HepG2 (cell line): ENCODE data around the gene FGFR4. TPM values are rescaled to one million over a fixed set of nuclear protein-coding genes. Genes with fewer than 3 reads are reported as not detected.

Experiments
- CCDC6 ChIP-seq: sonication (generic); formaldehyde crosslinking; IDR thresholded peaks from 2 replicates; pipeline ENCODE4 v1.8.1; 2022; ENCODE audit warnings: mild to moderate bottlenecking, missing genetic modification reagents, moderate library complexity
- FIP1L1 ChIP-seq: fragments of 200-400 bp; formaldehyde crosslinking; IDR thresholded peaks from 2 replicates; pipeline ENCODE4 v1.6.1; 2018; ENCODE audit warnings: low read depth, mild to moderate bottlenecking, low read length, moderate library complexity, borderline replicate concordance; ENCODE audit not compliant: insufficient read depth
- GTF3A ChIP-seq: sonication (generic); formaldehyde crosslinking; conservative IDR thresholded peaks from 2 replicates; pipeline ENCODE4 v1.4.0; 2020; ENCODE audit warnings: mild to moderate bottlenecking, missing genetic modification reagents
- HINFP ChIP-seq: sonication (generic); formaldehyde crosslinking; IDR thresholded peaks from 2 replicates; pipeline ENCODE4 v1.4.0; 2020; ENCODE audit warnings: low read depth, mild to moderate bottlenecking, missing genetic modification reagents
- PAF1 ChIP-seq: IDR thresholded peaks from 2 replicates; pipeline ENCODE4 v1.6.1; 2016; ENCODE audit warnings: missing genetic modification reagents, missing compliant biosample characterization
- PHF5A ChIP-seq: IDR thresholded peaks from one replicate; pipeline ENCODE4 v1.6.1; 2018; ENCODE audit warnings: low read depth, missing genetic modification reagents; ENCODE audit not compliant: unreplicated experiment
- RFXAP ChIP-seq: sonication (generic); formaldehyde crosslinking; IDR thresholded peaks from 2 replicates; pipeline ENCODE4 v1.4.0; 2020; ENCODE audit warnings: missing genetic modification reagents, borderline replicate concordance
- SIX4 ChIP-seq: sonication (generic); formaldehyde crosslinking; IDR thresholded peaks from 2 replicates; pipeline ENCODE4 v1.4.0; 2020; ENCODE audit warnings: missing genetic modification reagents
- ZBTB3 ChIP-seq: sonication (generic); formaldehyde crosslinking; IDR thresholded peaks from 2 replicates; pipeline ENCODE4 v1.4.0; 2020; ENCODE audit warnings: low read depth, mild to moderate bottlenecking, moderate library complexity, missing genetic modification reagents, borderline replicate concordance
- ZFP36L2 ChIP-seq: sonication (generic); formaldehyde crosslinking; IDR thresholded peaks from 2 replicates; pipeline ENCODE4 v1.4.0; 2020; ENCODE audit warnings: missing genetic modification reagents
- ZNF660 ChIP-seq: sonication (generic); formaldehyde crosslinking; IDR thresholded peaks from 2 replicates; pipeline ENCODE4 v1.5.1; 2020; ENCODE audit warnings: mild to moderate bottlenecking, low read depth, missing genetic modification reagents, borderline replicate concordance
- polyA plus RNA-seq, 8 experiments: library from polyadenylated mRNA; depleted of rRNA in 3 of 8; stranded (reverse) in 7 of 8; unstranded in 1 of 8; fragments of >200 nt; fragmentation: Illumina TruSeq in 4 of 8; extraction: Trizol in 4 of 8; gene quantifications; 2 replicates each; pipeline versions ENCODE4 v1.2.1 to v1.2.3, GENCODE V29; 2011 to 2016; ENCODE audit warnings: low read depth in 4 of 8, missing spikeins in 1 of 8, mixed read lengths in 1 of 8; ENCODE audit not compliant: insufficient read depth in 1 of 8
- total RNA-seq, 5 experiments: library from RNA; depleted of rRNA; stranded (reverse); fragments of >200 nt; fragmentation: Illumina TruSeq; extraction: Trizol; gene quantifications; 2 replicates each; pipeline ENCODE4 v1.2.3, GENCODE V29; 2016; ENCODE audit warnings: low read depth in 1 of 5
- TF ChIP-seq, protein P1 (sequence below): sonication (generic); formaldehyde crosslinking; IDR thresholded peaks from 2 replicates; pipeline ENCODE4 v1.4.0; 2020; ENCODE audit warnings: missing genetic modification reagents, borderline replicate concordance
- TF ChIP-seq, protein P2 (sequence below): sonication (generic); formaldehyde crosslinking; IDR thresholded peaks from 2 replicates; pipeline ENCODE4 v1.4.0; 2020; ENCODE audit warnings: mild to moderate bottlenecking, missing genetic modification reagents
- TF ChIP-seq, protein P3 (sequence below): sonication (generic); formaldehyde crosslinking; IDR thresholded peaks from 2 replicates; pipeline ENCODE4 v1.4.0; 2020; ENCODE audit warnings: low read depth, missing genetic modification reagents

FGFR4 gene
- total and polyA plus RNA-seq, 2 of the 13 experiments (the other 11 are each of a cell fraction or from before 2014, with no cell fraction given), result 129 to 219 TPM

DNA sequence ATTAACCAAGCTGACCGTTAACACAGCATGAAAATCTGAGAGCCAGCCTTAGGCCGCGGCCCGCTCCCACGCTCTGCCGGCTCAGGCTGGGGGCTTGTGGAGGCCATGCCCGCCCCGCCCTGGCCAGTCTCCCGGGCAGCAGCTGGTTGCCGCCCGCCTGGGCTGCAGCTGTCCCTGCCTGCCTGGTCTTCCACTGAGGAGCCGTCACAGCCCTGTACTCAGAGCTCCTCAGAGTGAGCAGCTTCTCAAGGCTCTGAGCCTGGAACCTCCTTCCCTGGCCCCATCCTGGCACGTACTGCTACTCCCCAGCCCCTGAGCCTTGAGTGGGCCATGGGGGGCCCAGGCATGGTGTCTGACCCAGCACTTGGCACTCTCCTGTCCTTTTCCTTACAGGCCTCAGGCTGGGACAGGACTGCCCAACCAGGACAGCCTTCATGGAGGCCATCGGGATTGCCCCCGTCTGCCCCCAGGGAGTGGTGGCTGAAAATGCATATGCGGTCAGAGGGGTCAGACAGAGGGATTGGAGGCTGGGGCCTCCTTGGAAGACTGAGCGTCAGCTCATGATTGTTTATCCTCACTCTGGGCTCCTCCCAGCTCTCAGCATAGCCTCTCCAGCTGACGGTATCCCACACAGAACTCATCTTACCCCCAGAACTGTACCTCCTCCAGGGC is 11.9 kb downstream of the FGFR4 start (continued):
- TF ChIP-seq, protein P1, sequence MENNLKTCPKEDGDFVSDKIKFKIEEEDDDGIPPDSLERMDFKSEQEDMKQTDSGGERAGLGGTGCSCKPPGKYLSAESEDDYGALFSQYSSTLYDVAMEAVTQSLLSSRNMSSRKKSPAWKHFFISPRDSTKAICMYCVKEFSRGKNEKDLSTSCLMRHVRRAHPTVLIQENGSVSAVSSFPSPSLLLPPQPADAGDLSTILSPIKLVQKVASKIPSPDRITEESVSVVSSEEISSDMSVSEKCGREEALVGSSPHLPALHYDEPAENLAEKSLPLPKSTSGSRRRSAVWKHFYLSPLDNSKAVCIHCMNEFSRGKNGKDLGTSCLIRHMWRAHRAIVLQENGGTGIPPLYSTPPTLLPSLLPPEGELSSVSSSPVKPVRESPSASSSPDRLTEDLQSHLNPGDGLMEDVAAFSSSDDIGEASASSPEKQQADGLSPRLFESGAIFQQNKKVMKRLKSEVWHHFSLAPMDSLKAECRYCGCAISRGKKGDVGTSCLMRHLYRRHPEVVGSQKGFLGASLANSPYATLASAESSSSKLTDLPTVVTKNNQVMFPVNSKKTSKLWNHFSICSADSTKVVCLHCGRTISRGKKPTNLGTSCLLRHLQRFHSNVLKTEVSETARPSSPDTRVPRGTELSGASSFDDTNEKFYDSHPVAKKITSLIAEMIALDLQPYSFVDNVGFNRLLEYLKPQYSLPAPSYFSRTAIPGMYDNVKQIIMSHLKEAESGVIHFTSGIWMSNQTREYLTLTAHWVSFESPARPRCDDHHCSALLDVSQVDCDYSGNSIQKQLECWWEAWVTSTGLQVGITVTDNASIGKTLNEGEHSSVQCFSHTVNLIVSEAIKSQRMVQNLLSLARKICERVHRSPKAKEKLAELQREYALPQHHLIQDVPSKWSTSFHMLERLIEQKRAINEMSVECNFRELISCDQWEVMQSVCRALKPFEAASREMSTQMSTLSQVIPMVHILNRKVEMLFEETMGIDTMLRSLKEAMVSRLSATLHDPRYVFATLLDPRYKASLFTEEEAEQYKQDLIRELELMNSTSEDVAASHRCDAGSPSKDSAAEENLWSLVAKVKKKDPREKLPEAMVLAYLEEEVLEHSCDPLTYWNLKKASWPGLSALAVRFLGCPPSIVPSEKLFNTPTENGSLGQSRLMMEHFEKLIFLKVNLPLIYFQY (CRISPR knock-in tag), result no peak
- TF ChIP-seq FIP1L1, result no peak
- TF ChIP-seq PAF1 (CRISPR knock-in tag), result 0 out of 2 replicates have a peak, but pooled peaks have one; percentile 60
- TF ChIP-seq GTF3A (CRISPR knock-in tag), result 0 out of 2 replicates have a peak, but pooled peaks have one; percentile 42
- TF ChIP-seq, protein P2, sequence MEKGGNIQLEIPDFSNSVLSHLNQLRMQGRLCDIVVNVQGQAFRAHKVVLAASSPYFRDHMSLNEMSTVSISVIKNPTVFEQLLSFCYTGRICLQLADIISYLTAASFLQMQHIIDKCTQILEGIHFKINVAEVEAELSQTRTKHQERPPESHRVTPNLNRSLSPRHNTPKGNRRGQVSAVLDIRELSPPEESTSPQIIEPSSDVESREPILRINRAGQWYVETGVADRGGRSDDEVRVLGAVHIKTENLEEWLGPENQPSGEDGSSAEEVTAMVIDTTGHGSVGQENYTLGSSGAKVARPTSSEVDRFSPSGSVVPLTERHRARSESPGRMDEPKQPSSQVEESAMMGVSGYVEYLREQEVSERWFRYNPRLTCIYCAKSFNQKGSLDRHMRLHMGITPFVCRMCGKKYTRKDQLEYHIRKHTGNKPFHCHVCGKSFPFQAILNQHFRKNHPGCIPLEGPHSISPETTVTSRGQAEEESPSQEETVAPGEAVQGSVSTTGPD (CRISPR knock-in tag), result no peak
- TF ChIP-seq, protein P3, sequence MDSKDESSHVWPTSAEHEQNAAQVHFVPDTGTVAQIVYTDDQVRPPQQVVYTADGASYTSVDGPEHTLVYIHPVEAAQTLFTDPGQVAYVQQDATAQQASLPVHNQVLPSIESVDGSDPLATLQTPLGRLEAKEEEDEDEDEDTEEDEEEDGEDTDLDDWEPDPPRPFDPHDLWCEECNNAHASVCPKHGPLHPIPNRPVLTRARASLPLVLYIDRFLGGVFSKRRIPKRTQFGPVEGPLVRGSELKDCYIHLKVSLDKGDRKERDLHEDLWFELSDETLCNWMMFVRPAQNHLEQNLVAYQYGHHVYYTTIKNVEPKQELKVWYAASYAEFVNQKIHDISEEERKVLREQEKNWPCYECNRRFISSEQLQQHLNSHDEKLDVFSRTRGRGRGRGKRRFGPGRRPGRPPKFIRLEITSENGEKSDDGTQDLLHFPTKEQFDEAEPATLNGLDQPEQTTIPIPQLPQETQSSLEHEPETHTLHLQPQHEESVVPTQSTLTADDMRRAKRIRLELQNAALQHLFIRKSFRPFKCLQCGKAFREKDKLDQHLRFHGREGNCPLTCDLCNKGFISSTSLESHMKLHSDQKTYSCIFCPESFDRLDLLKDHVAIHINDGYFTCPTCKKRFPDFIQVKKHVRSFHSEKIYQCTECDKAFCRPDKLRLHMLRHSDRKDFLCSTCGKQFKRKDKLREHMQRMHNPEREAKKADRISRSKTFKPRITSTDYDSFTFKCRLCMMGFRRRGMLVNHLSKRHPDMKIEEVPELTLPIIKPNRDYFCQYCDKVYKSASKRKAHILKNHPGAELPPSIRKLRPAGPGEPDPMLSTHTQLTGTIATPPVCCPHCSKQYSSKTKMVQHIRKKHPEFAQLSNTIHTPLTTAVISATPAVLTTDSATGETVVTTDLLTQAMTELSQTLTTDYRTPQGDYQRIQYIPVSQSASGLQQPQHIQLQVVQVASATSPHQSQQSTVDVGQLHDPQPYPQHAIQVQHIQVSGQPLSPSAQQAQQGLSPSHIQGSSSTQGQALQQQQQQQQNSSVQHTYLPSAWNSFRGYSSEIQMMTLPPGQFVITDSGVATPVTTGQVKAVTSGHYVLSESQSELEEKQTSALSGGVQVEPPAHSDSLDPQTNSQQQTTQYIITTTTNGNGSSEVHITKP (CRISPR knock-in tag), result no peak
- no peak for TF ChIP-seq ZNF660
- TF ChIP-seq CCDC6, result no peak
- TF ChIP-seq ZFP36L2, result no peak
- no peak for TF ChIP-seq ZBTB3 (CRISPR knock-in tag)
- TF ChIP-seq HINFP, result no peak
- no peak for TF ChIP-seq PHF5A (CRISPR knock-in tag)
- no peak for TF ChIP-seq RFXAP
- no peak for TF ChIP-seq SIX4 (CRISPR knock-in tag)
